Measurements from ENCODE around the gene EAF1. TPM values are rescaled to one million over a fixed set of nuclear protein-coding genes. Genes with fewer than 3 reads are reported as not detected.
A peak's percentile ranks its signal among the peaks of the same experiment; 100 is the strongest.

EAF1 gene
- total and polyA plus RNA-seq, 11 donors = 2.7 to 19.6 (median 9.8) TPM

- 1 to 2% (median 1%) methylated on average over 11 of the region's 11 CpGs for WGBS, 4 donors
- peak in 2 of 4 donors; percentile 3 to 13 for ATAC-seq
- peak in 1 of 5 donors; percentile 23 for DNase-seq
- Histone ChIP-seq H3K4me3 (peak overlapping the region; percentile 78 to 98 (median 92)), H3K27ac (peak overlapping the region in 11 of 12 donors; percentile 62 to 92 (median 81)), H3K9me3 (no peaks in the 10 kb centered on the region), H3K4me1 (peaks cover 0 to 57% (median 40%) of the 10 kb centered on the region in 12 donors), H3K36me3 (peaks cover 0 to 61% (median 45%) of the 10 kb centered on the region in 9 donors), H3K27me3 (no peaks in the 10 kb centered on the region)
- TF ChIP-seq POLR2A (IDR thresholded peaks at IDR 0.05) = no peak
- TF ChIP-seq CTCF (IDR thresholded peaks at IDR 0.05) = no peak
- intact Hi-C loops (cut with DNase I) = loop anchor here in 9 of 10 donors (5.0 to 10.0 kb wide), 3 partner anchors 127 to 134 kb away; no protein-coding TSS in a partner anchor
Observed at GRCh38 chr3:15427981-15428380, 583 bp downstream of the EAF1 start.

GRCh38 chr3:15428539-15428938, 1.1 kb downstream of the EAF1 start:
- peaks cover 0 to 61% (median 44%) of the 10 kb centered on the region in 9 donors for H3K36me3 ChIP-seq
- peak overlapping the region in 4 of 12 donors; percentile 82 to 92 (median 87) for H3K27ac ChIP-seq
- 19 to 30% (median 24%) methylated on average over 9 of the region's 9 CpGs for WGBS, 4 donors
- ATAC-seq = peak in 1 of 4 donors; percentile 12
- peaks cover 5 to 62% (median 41%) of the 10 kb centered on the region in 12 donors for H3K4me1 ChIP-seq
- intact Hi-C loops (cut with DNase I) = loop anchor here in 9 of 10 donors (5.0 to 10.0 kb wide), 3 partner anchors 126 to 134 kb away; no protein-coding TSS in a partner anchor
- no peak for DNase-seq
- peak overlapping the region; percentile 78 to 98 (median 92) for H3K4me3 ChIP-seq
- no peaks in the 10 kb centered on the region for H3K9me3 ChIP-seq
- no peaks in the 10 kb centered on the region for H3K27me3 ChIP-seq
- TF ChIP-seq CTCF (IDR thresholded peaks at IDR 0.05) = no peak
- TF ChIP-seq POLR2A (IDR thresholded peaks at IDR 0.05) = no peak

- H3K36me3 ChIP-seq = peaks cover 0 to 61% (median 44%) of the 10 kb centered on the region in 9 donors
- intact Hi-C loops (cut with DNase I) = loop anchor here in 9 of 10 donors (5.0 to 10.0 kb wide), 3 partner anchors 126 to 133 kb away; no protein-coding TSS in a partner anchor
Observed at GRCh38 chr3:15429080-15429479, 1.7 kb downstream of the EAF1 start.

More at GRCh38 chr3:15429080-15429479, 1.7 kb downstream of the EAF1 start:
- Histone ChIP-seq H3K27me3 (no peaks in the 10 kb centered on the region), H3K27ac (no peak overlapping the region), H3K9me3 (no peaks in the 10 kb centered on the region), H3K4me1 (peaks cover 5 to 68% (median 41%) of the 10 kb centered on the region in 12 donors), H3K4me3 (peak overlapping the region in 7 of 12 donors; percentile 78 to 98 (median 95))
- WGBS, 4 donors = 91 to 94% (median 93%) methylated on average over 6 of the region's 6 CpGs
- TF ChIP-seq POLR2A (IDR thresholded peaks at IDR 0.05) = no peak
- no peak for TF ChIP-seq CTCF (IDR thresholded peaks at IDR 0.05)
- no peak for DNase-seq
- no peak for ATAC-seq
